AG04449 (cell line): ENCODE measurements around the gene ARL15.

Experiments
- CTCF ChIA-PET: fragments of 350-600 bp; formaldehyde crosslinking; extraction: SDS; loops from one replicate; lab custom pipeline; 2021; ENCODE audit warnings: antibody characterized with exemption; lab: Yijun Ruan, JAX
- POLR2A ChIA-PET: fragments of 400-600, 350-600 bp; formaldehyde crosslinking; extraction: SDS; loops from one replicate; lab custom pipeline; 2020; ENCODE audit warnings: antibody characterized with exemption, inconsistent platforms; lab: Yijun Ruan, JAX
- DNase-seq: peaks from one replicate; pipeline ENCODE4 v3.0.0-alpha.2; 2010; ENCODE audit warnings: low read depth, low spot score
- H3K4me3 ChIP-seq: 2 replicates; pipeline ENCODE4 v1.5.1; 2011; ENCODE audit warnings: low read depth, mild to moderate bottlenecking, control low read depth, low read length
- CTCF ChIP-seq: IDR thresholded peaks from one replicate; pipeline ENCODE4 v1.5.1; 2011; ENCODE audit warnings: mild to moderate bottlenecking, moderate library complexity, low read length, control low read depth, inconsistent platforms; ENCODE audit not compliant: insufficient read depth; ENCODE audit errors: missing control alignments

ARL15 gene

GRCh38 chr5:54257366-54258118 lies 52.8 kb downstream of the ARL15 start:
- ChIA-PET CTCF (interaction anchor here (1.0 to 2.6 kb wide), 8 partner anchors 10 to 1308 kb away, joined by 3 to 19 read pairs (median 6); no protein-coding TSS in a partner anchor), POLR2A (interaction anchor here (1.3 kb wide), 1 partner anchor 54 kb away, joined by 5 read pairs; the partner anchor contains the start of gene ARL15)
- no peak overlapping the region for H3K4me3 ChIP-seq
- no peak for DNase-seq
- TF ChIP-seq CTCF, result no peak

- ChIA-PET POLR2A (no interaction called here), CTCF (interaction anchor here (0.7 to 5.5 kb wide), 16 partner anchors 9 to 650 kb away, joined by 3 to 41 read pairs (median 4); partner anchors contain the start of gene SNX18)
- H3K4me3 ChIP-seq, result no peak overlapping the region
- no peak for DNase-seq
- no peak for TF ChIP-seq CTCF
Observed at GRCh38 chr5:54254482-54255198, 55.7 kb downstream of the ARL15 start.

- DNase-seq, result no peak
- no peak overlapping the region for H3K4me3 ChIP-seq
- ChIA-PET POLR2A (no interaction called here), CTCF (interaction anchor here (1.2 to 10.0 kb wide), 6 partner anchors 8 to 238 kb away, joined by 3 to 190 read pairs (median 14); no protein-coding TSS in a partner anchor)
- TF ChIP-seq CTCF, result no peak
Observed at GRCh38 chr5:54251981-54252380, 58.4 kb downstream of the ARL15 start.

GRCh38 chr5:54249210-54250028 lies 61.0 kb downstream of the ARL15 start:
- DNase-seq, result no peak
- ChIA-PET POLR2A (interaction anchor here (1.3 kb wide), 1 partner anchor 61 kb away, joined by 6 read pairs; the partner anchor contains the start of gene ARL15), CTCF (interaction anchor here (1.0 to 10.0 kb wide), 5 partner anchors 15 to 267 kb away, joined by 3 to 190 read pairs (median 7); no protein-coding TSS in a partner anchor)
- H3K4me3 ChIP-seq, result no peak overlapping the region
- no peak for TF ChIP-seq CTCF

DNA sequence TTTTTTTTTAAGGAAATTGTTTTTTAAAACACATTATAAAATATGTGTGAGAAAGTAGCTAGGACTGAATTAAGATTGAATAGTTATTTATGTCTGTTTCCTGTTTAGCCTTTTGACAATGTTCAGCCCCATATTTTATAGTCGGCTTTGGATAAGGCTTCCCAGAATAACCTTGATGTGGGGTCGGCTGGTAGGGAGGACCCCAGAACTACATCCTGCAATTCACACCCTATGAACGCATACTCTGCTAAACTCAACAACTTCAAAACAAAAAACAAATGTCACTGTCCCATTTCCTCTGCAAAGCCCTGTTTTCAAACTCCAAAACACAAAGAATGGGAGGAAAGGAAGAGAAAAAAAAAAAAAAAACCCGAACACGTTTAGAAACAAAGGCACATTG lies 63.1 kb downstream of the ARL15 start:
- TF ChIP-seq CTCF, result no peak

More for the DNA sequence above, 63.1 kb downstream of the ARL15 start:
- CTCF ChIA-PET, result interaction anchor here (0.7 to 10.0 kb wide), 13 partner anchors 11 to 912 kb away, joined by 3 to 190 read pairs (median 6); no protein-coding TSS in a partner anchor
- POLR2A ChIA-PET, result no interaction called here
- no peak overlapping the region for H3K4me3 ChIP-seq
- no peak for DNase-seq
